IMR-90 (cell line): Measurements from ENCODE around the gene TMEM140. TPM values are rescaled to one million over a fixed set of nuclear protein-coding genes. Genes with fewer than 3 reads are reported as not detected.
A peak's percentile ranks its signal among the peaks of the same experiment; 100 is the strongest.

Source experiments
- ATAC-seq: fragments of 200-7000 bp; cut with Tn5 transposase; 2 replicates; pipeline ENCODE4 v1.9.1; 2020; ENCODE audit warnings: low read depth, mild to moderate bottlenecking, moderate library complexity
- BruUV-seq: library from RNA; stranded (reverse); fragments of 400-500 nt; replicated peaks from 2 replicates; lab custom pipeline; 2021; lab: Mats Ljungman, UMichigan
- CTCF ChIA-PET: fragments of 300-600 bp; formaldehyde crosslinking; extraction: SDS; loops from one replicate; lab custom pipeline; 2021; ENCODE audit warnings: antibody characterized with exemption; lab: Yijun Ruan, JAX
- POLR2A ChIA-PET: fragments of 300-600 bp; sonication (Branson Sonifier 250); formaldehyde crosslinking; loops from one replicate; lab custom pipeline; 2022; ENCODE audit warnings: antibody characterized with exemption; ENCODE audit not compliant: unreplicated experiment; lab: Charles Lee
- DNase-seq: peaks from one replicate; pipeline ENCODE4 v3.0.0; 2013
- H2AFZ ChIP-seq: replicated peaks from 2 replicates; pipeline ENCODE3; 2013; ENCODE audit warnings: low read length, mild to moderate bottlenecking; ENCODE audit not compliant: poor library complexity
- H2AK5ac ChIP-seq: 2 replicates; pipeline ENCODE4 v1.6.1; 2013; ENCODE audit warnings: low read depth, low read length, inconsistent platforms
- H2AK9ac ChIP-seq: replicated peaks from 2 replicates; pipeline ENCODE3; 2013; ENCODE audit warnings: mild to moderate bottlenecking, low read depth, low read length, moderate library complexity; ENCODE audit not compliant: poor library complexity
- H2BK120ac ChIP-seq: 2 replicates; pipeline ENCODE4 v1.6.1; 2013; ENCODE audit warnings: low read depth, low read length, inconsistent platforms
- H2BK15ac ChIP-seq: 3 replicates; pipeline ENCODE4 v1.6.1; 2013; ENCODE audit warnings: low read depth, low read length, inconsistent platforms
- H2BK20ac ChIP-seq: 2 replicates; pipeline ENCODE4 v1.6.1; 2013; ENCODE audit warnings: low read depth, mild to moderate bottlenecking, inconsistent platforms, low read length, moderate library complexity
- H2BK5ac ChIP-seq: 2 replicates; pipeline ENCODE4 v1.6.1; 2013; ENCODE audit warnings: mild to moderate bottlenecking, low read depth, low read length, inconsistent platforms; ENCODE audit not compliant: poor library complexity, severe bottlenecking
- H3K14ac ChIP-seq: replicated peaks from 2 replicates; pipeline ENCODE4 v1.6.1; 2013; ENCODE audit warnings: low read depth, low read length, inconsistent platforms
- H3K18ac ChIP-seq: 2 replicates; pipeline ENCODE4 v1.6.1; 2013; ENCODE audit warnings: low read depth, low read length, control low read depth
- H3K23ac ChIP-seq: 2 replicates; pipeline ENCODE4 v1.6.1; 2013; ENCODE audit warnings: low read depth, low read length, inconsistent platforms
- H3K27ac ChIP-seq: 2 replicates; pipeline ENCODE4 v1.5.1; 2013; ENCODE audit warnings: mild to moderate bottlenecking, control low read depth, low read length; ENCODE audit not compliant: insufficient read depth
- H3K27me3 ChIP-seq: 2 replicates; pipeline ENCODE4 v1.6.1; 2013; ENCODE audit warnings: low read length; ENCODE audit not compliant: control insufficient read depth, insufficient read depth
- H3K36me3 ChIP-seq: 2 replicates; pipeline ENCODE4 v1.6.1; 2013; ENCODE audit warnings: low read length, mixed read lengths; ENCODE audit not compliant: control insufficient read depth, insufficient read depth
- H3K4ac ChIP-seq: 2 replicates; pipeline ENCODE4 v1.6.1; 2013; ENCODE audit warnings: low read depth, low read length, inconsistent platforms
- H3K4me1 ChIP-seq: 2 replicates; pipeline ENCODE4 v1.6.1; 2013; ENCODE audit warnings: low read length, mixed read lengths; ENCODE audit not compliant: control insufficient read depth, insufficient read depth
- H3K4me2 ChIP-seq: 2 replicates; pipeline ENCODE4 v1.6.1; 2013; ENCODE audit warnings: low read depth, mild to moderate bottlenecking, control low read depth, low read length, moderate library complexity
- H3K4me3 ChIP-seq: 2 replicates; pipeline ENCODE4 v1.5.1; 2013; ENCODE audit warnings: low read depth, mild to moderate bottlenecking, control low read depth, low read length, moderate library complexity; ENCODE audit not compliant: insufficient read depth
- H3K56ac ChIP-seq: 2 replicates; pipeline ENCODE4 v1.6.1; 2013; ENCODE audit warnings: low read length, inconsistent platforms; ENCODE audit not compliant: insufficient read depth; ENCODE audit errors: extremely low read depth
- H3K79me1 ChIP-seq, 2 experiments: 2 replicates each; pipeline ENCODE4 v1.6.1; 2013; ENCODE audit warnings: low read length in 2 of 2, inconsistent platforms in 1 of 2, low read depth in 1 of 2
- H3K9ac ChIP-seq: 2 replicates; pipeline ENCODE4 v1.6.1; 2013; ENCODE audit warnings: low read depth, low read length, control low read depth
- H3K9me1 ChIP-seq: 2 replicates; pipeline ENCODE4 v1.6.1; 2013; ENCODE audit warnings: low read length, inconsistent platforms; ENCODE audit not compliant: insufficient read depth
- H3K9me3 ChIP-seq: 2 replicates; pipeline ENCODE4 v1.6.1; 2013; ENCODE audit warnings: low read length; ENCODE audit not compliant: control insufficient read depth, insufficient read depth
- H4K20me1 ChIP-seq: 2 replicates; pipeline ENCODE4 v1.6.1; 2013; ENCODE audit warnings: low read length, inconsistent platforms; ENCODE audit not compliant: insufficient read depth
- H4K5ac ChIP-seq: 2 replicates; pipeline ENCODE4 v1.6.1; 2013; ENCODE audit warnings: mild to moderate bottlenecking, low read depth, low read length, control low read depth
- H4K8ac ChIP-seq, 2 experiments: 2 replicates each; pipeline ENCODE4 v1.6.1; 2013; ENCODE audit warnings: low read depth in 2 of 2, low read length in 2 of 2, control low read depth in 1 of 2, inconsistent platforms in 1 of 2
- H4K91ac ChIP-seq: 2 replicates; pipeline ENCODE4 v1.6.1; 2013; ENCODE audit warnings: low read depth, low read length, inconsistent platforms; ENCODE audit not compliant: insufficient read depth
- BHLHE40 ChIP-seq: fragments of 150-350 bp; IDR thresholded peaks from 2 replicates; pipeline ENCODE4 v1.6.1; 2016; ENCODE audit warnings: mild to moderate bottlenecking, low read depth, low read length
- CEBPB ChIP-seq: IDR thresholded peaks from 2 replicates; pipeline ENCODE4 v1.6.1; 2012; ENCODE audit warnings: low read depth, low read length, improper control_type of control experiment
- FOS ChIP-seq: fragments of 150-350 bp; IDR thresholded peaks from 2 replicates; pipeline ENCODE4 v1.6.1; 2016; ENCODE audit warnings: low read depth, low read length
- MAFK ChIP-seq: IDR thresholded peaks from 2 replicates; pipeline ENCODE4 v1.6.1; 2012; ENCODE audit warnings: low read depth, low read length, improper control_type of control experiment
- MXI1 ChIP-seq: IDR thresholded peaks from 2 replicates; pipeline ENCODE4 v1.6.1; 2012; ENCODE audit warnings: low read depth, mild to moderate bottlenecking, low read length, moderate library complexity, borderline replicate concordance
- NFE2L2 ChIP-seq: fragments of 150-350 bp; IDR thresholded peaks from 2 replicates; pipeline ENCODE4 v1.6.1; 2016; ENCODE audit warnings: low read depth, mild to moderate bottlenecking, low read length
- POLR2A ChIP-seq: IDR thresholded peaks from 2 replicates; pipeline ENCODE4 v1.6.1; 2012; ENCODE audit warnings: mild to moderate bottlenecking, low read depth, low read length
- RAD21 ChIP-seq: IDR thresholded peaks from 2 replicates; pipeline ENCODE4 v1.6.1; 2012; ENCODE audit warnings: low read length, improper control_type of control experiment
- RCOR1 ChIP-seq: IDR thresholded peaks from 2 replicates; pipeline ENCODE4 v1.6.1; 2012; ENCODE audit warnings: mild to moderate bottlenecking, low read length, improper control_type of control experiment; ENCODE audit not compliant: insufficient replicate concordance
- RFX5 ChIP-seq: IDR thresholded peaks from 2 replicates; pipeline ENCODE4 v1.8.0; 2012; ENCODE audit warnings: low read depth, mild to moderate bottlenecking, low read length, moderate library complexity
- USF2 ChIP-seq: fragments of 150-350 bp; IDR thresholded peaks from 2 replicates; pipeline ENCODE4 v1.6.1; 2017; ENCODE audit warnings: mild to moderate bottlenecking, antibody characterized with exemption, low read length, low read depth
- dilution Hi-C: fragments of 300-500 bp; cut with HindIII; formaldehyde crosslinking; loops from one replicate; pipeline ENCODE4 v1.14.3; 2018; ENCODE audit warnings: low sequenced_read_pairs; ENCODE audit not compliant: unreplicated experiment
- in situ Hi-C: fragments of 300-500 bp; cut with MboI; formaldehyde crosslinking; loops from 3 replicates; pipeline ENCODE4 v1.14.3; 2019; ENCODE audit warnings: low sequenced_read_pairs, inconsistent platforms, mixed read lengths
- intact Hi-C: fragments of 100-400 bp; cut with micrococcal nuclease; formaldehyde crosslinking; loops from 2 replicates; pipeline ENCODE4 v1.10.0; 2022
- polyA plus RNA-seq, 3 experiments: library from polyadenylated mRNA; depleted of rRNA; stranded (reverse); fragments of >200 nt; gene quantifications; 2 replicates each; pipeline ENCODE4 v1.2.3, GENCODE V29; 2012; ENCODE audit warnings: low replicate concordance in 1 of 3
- total RNA-seq: library from RNA; depleted of rRNA; stranded (reverse); fragments of >200 nt; gene quantifications from 2 replicates; pipeline ENCODE4 v1.2.3, GENCODE V29; 2012

TMEM140 gene
- total and polyA plus RNA-seq, 2 of the 4 experiments (the other 2 are of a cell fraction) = 0.24 to 0.72 TPM

GRCh38 chr7:135100856-135101255, 47.0 kb upstream of the TMEM140 start:
- H3K18ac ChIP-seq = no peak overlapping the region
- no peak overlapping the region for H4K5ac ChIP-seq
- H3K27ac ChIP-seq = no peak overlapping the region
- H3K79me1 ChIP-seq = no peaks in the 10 kb centered on the region
- no peak overlapping the region for H3K14ac ChIP-seq
- no peak overlapping the region for H2AK9ac ChIP-seq
- H2BK15ac ChIP-seq = no peak overlapping the region
- no peaks in the 10 kb centered on the region for H3K9me1 ChIP-seq
- no peak overlapping the region for H4K91ac ChIP-seq
- H2AK5ac ChIP-seq = no peak overlapping the region
- H3K56ac ChIP-seq = no peak overlapping the region
- intact Hi-C loops (no loop called here), in situ Hi-C loops (no loop called here), dilution Hi-C loops (no loop called here)
- no TSS peak for BruUV-seq
- no peak overlapping the region for H3K4ac ChIP-seq
- POLR2A ChIA-PET = no interaction called here
- H3K4me1 ChIP-seq = no peaks in the 10 kb centered on the region
- no peak overlapping the region for H2BK120ac ChIP-seq
- H2AFZ ChIP-seq = no peak overlapping the region
- H2BK20ac ChIP-seq = no peak overlapping the region
- H3K27me3 ChIP-seq = no peaks in the 10 kb centered on the region; the same call in 1 of the 2 replicates
- peak; percentile 10 for DNase-seq
- H2BK5ac ChIP-seq = no peak overlapping the region
- no peak overlapping the region for H3K4me3 ChIP-seq
- no peak overlapping the region for H3K9ac ChIP-seq
- no peak for TF ChIP-seq RCOR1
- no peak for TF ChIP-seq USF2
- no peak for TF ChIP-seq MAFK
- no peak for TF ChIP-seq FOS
- no peak for TF ChIP-seq NFE2L2
- TF ChIP-seq CEBPB = no peak
- TF ChIP-seq RFX5 = no peak
- no peak for TF ChIP-seq MXI1
- no peak for TF ChIP-seq POLR2A
- no peak for TF ChIP-seq BHLHE40
- no peak for TF ChIP-seq RAD21
- CTCF ChIA-PET = no interaction called here
- no peak overlapping the region for H4K8ac ChIP-seq
- no peaks in the 10 kb centered on the region for H3K36me3 ChIP-seq
- no peaks in the 10 kb centered on the region for H4K20me1 ChIP-seq
- no peak overlapping the region for H3K4me2 ChIP-seq
- no peaks in the 10 kb centered on the region for H3K9me3 ChIP-seq
- no peak for ATAC-seq
- no peak overlapping the region for H3K23ac ChIP-seq
